Mucosa of rectum (tissue), 2 donors: ENCODE data around the gene ZFHX3.

Experiments
- H3K27ac ChIP-seq, 2 donors: one replicate each; pipeline ENCODE4 v1.7.0; 2013; ENCODE audit warnings: inconsistent platforms in 2 of 2, low read depth in 2 of 2, low read length in 2 of 2
- H3K27me3 ChIP-seq, 2 donors: one replicate each; pipeline ENCODE4 v1.7.0; 2013; ENCODE audit warnings: low read length in 2 of 2; ENCODE audit not compliant: control insufficient read depth in 2 of 2, insufficient read depth in 2 of 2
- H3K36me3 ChIP-seq, 2 donors: one replicate each; pipeline ENCODE4 v1.7.0; 2013; ENCODE audit warnings: low read length in 2 of 2; ENCODE audit not compliant: control insufficient read depth in 2 of 2, insufficient read depth in 2 of 2
- H3K4me1 ChIP-seq, 2 donors: one replicate each; pipeline ENCODE4 v1.7.0; 2013; ENCODE audit warnings: low read length in 2 of 2, mild to moderate bottlenecking in 1 of 2; ENCODE audit not compliant: control insufficient read depth in 2 of 2, insufficient read depth in 2 of 2
- H3K4me3 ChIP-seq, 2 donors: one replicate each; pipeline ENCODE4 v1.7.0; 2013; ENCODE audit warnings: low read length in 2 of 2
- H3K9ac ChIP-seq, 2 donors: one replicate each; pipeline ENCODE4 v1.7.0; 2013; ENCODE audit warnings: low read length in 2 of 2, low read depth in 1 of 2, mild to moderate bottlenecking in 1 of 2
- H3K9me3 ChIP-seq, 2 donors: one replicate each; pipeline ENCODE4 v1.7.0; 2013; ENCODE audit warnings: low read length in 2 of 2; ENCODE audit not compliant: control insufficient read depth in 2 of 2
- donor health status: healthy.
- donor health status: Normal muscosa, but diverticular disease.

Gene ZFHX3

DNA sequence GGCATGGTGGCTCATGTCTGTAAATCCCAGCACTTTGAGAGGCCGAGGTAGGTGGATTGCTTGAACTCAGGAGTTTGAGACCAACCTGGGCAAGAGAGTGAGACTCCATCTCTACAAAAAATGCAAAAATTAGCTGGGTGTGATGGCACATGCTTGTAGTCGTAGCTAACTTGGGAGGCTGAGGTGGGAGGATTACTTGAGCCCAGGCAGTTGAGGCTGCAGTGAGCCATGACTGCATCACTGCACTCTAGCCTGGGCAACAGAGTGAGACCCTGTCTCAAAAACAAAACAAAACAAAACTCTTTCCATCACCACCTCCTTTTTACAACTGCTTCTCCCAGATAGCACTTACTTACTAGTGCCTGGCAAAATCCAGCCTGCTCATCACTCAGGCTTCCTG lies 214.0 kb downstream of the ZFHX3 start:
- H3K4me1 ChIP-seq = no peaks in the 10 kb centered on the region
- no peak overlapping the region for H3K9ac ChIP-seq

GRCh38 chr16:72833482-72833881 lies 214.4 kb downstream of the ZFHX3 start:
- Histone ChIP-seq H3K27ac (no peak overlapping the region), H3K4me1 (no peaks in the 10 kb centered on the region), H3K36me3 (peaks cover 0 to 2% of the 10 kb centered on the region in 2 donors), H3K9me3 (no peaks in the 10 kb centered on the region), H3K4me3 (no peak overlapping the region), H3K9ac (no peak overlapping the region), H3K27me3 (no peaks in the 10 kb centered on the region)

More for the DNA sequence above, 214.0 kb downstream of the ZFHX3 start:
- Histone ChIP-seq H3K4me3 (no peak overlapping the region), H3K27me3 (no peaks in the 10 kb centered on the region), H3K9me3 (no peaks in the 10 kb centered on the region), H3K36me3 (peaks cover 0 to 2% of the 10 kb centered on the region in 2 donors), H3K27ac (no peak overlapping the region)

DNA sequence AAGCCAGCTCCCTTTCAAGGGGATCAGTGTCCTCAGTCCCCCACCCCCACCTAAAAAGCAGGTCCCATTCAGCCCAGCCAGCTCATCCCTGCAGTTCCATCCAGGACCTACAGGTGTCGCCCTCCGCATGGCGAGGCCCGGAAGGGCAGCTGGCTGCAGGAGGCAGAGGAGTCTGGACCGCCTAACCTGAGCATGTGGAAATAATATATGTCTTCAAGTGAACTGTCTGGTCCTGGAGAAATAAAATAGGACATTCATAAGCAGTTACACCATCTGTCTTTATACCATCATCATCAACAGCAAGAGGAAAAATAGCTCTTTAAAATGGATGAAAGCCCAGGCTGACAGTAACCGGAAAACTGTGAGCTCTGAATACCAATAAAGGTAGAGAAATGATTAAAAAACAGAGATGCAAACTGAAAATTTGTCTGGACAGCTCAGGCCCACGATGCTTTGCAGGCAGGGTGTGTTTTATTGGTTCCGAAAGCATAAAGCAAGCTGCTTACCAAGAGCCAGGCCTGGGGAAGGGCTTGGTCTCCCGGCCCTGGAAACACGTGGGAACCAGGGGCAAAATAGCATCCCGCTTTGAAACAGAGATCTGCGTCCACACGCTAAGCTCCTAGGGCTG lies 215.2 kb downstream of the ZFHX3 start:
- H3K4me3 ChIP-seq = no peak overlapping the region
- H3K27ac ChIP-seq = no peak overlapping the region
- no peak overlapping the region for H3K9ac ChIP-seq

DNA sequence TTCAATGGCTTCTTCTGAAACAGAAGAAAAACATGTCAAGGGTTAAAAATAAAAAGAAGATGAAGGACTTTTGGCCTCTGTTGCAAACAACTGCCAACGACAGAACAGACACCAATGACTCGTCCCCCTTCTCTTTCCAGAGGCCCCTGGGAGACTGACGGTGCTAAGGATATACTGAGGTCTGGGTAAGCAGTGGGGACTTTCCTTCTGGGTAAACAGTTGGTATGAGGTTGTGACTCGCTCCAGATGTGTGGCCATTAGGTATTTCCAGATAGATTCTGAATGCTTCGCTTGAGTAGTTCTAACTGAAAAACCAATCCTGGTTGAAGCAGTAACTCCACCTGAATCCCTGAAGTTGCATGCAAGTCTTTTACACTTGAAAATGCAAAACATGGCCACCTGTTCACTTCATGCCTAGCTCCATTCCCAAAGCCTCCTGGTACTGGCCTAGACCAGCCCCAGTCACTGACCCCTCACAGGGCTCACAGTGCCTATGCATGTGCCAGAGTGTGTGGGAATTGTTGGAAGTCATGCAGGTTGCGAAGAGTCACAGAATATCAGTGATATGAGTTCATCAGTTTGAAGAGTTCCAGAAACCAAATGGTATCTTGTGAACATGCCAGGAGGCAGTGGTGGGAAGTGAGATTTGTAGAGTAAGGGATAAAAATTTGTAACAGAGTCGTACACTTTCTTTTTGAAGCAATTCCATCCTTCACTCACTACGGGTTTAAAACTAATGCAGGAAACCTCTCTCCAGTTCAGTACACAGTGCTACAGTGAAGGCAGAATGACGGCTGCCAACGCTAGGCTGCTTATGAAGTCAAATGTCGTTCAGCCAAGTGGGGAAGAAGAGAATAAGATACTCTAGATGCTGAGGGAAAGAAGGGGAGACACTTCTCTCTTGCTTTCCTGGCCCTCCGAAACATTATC lies 217.8 kb downstream of the ZFHX3 start:
- H3K9ac ChIP-seq = no peak overlapping the region
- no peak overlapping the region for H3K4me3 ChIP-seq
- no peaks in the 10 kb centered on the region for H3K9me3 ChIP-seq
- H3K27ac ChIP-seq = no peak overlapping the region
- H3K36me3 ChIP-seq = peaks cover 0 to 2% of the 10 kb centered on the region in 2 donors
- H3K4me1 ChIP-seq = peaks cover 0 to 7% of the 10 kb centered on the region in 2 donors
- H3K27me3 ChIP-seq = no peaks in the 10 kb centered on the region

More for the DNA sequence above, 215.2 kb downstream of the ZFHX3 start:
- Histone ChIP-seq H3K27me3 (no peaks in the 10 kb centered on the region), H3K9me3 (no peaks in the 10 kb centered on the region), H3K4me1 (peaks cover 0 to 6% of the 10 kb centered on the region in 2 donors), H3K36me3 (peaks cover 0 to 2% of the 10 kb centered on the region in 2 donors)

- no peak overlapping the region for H3K27ac ChIP-seq
- H3K4me1 ChIP-seq = peaks cover 0 to 7% of the 10 kb centered on the region in 2 donors
- H3K27me3 ChIP-seq = no peaks in the 10 kb centered on the region
- peaks cover 0 to 2% of the 10 kb centered on the region in 2 donors for H3K36me3 ChIP-seq
- H3K9me3 ChIP-seq = no peaks in the 10 kb centered on the region
- no peak overlapping the region for H3K4me3 ChIP-seq
- H3K9ac ChIP-seq = no peak overlapping the region
These were observed 220.1 kb downstream of the ZFHX3 start for GRCh38 chr16:72827866-72828265.

DNA sequence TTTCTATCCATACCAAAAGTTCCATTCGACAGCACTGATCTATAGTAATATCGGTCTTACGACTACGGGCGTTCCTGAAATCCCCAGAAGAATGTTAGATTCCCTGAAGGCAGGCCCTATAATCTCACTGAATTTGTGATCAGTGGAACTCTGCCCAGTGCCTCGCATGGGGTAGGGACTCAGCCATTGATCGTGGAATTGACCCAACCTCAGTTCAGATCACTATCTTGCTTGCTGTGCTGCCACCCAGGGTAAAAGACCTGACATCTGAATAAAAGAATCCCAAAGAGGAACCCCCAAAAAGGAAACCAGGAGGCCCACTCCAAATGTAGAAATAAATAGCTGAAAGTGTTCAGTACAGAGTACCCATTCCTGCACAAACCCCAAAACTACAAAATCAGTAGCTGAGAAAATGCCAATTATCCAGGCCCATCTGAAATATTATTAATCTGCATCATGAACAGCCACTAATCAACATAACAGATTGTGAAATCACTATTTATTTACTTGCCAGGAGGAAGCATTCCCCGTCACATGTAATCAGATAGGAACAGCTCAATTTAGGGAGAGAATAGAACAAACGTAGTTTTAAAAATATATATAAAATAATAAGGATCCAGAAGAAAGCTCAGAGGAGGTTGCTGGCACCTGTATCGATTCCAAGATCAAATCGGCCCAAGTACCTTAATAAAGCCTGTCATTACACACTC lies 221.9 kb downstream of the ZFHX3 start:
- Histone ChIP-seq H3K27ac (no peak overlapping the region), H3K27me3 (no peaks in the 10 kb centered on the region), H3K36me3 (peaks cover 0 to 2% of the 10 kb centered on the region in 2 donors), H3K4me1 (peaks cover 0 to 7% of the 10 kb centered on the region in 2 donors), H3K9me3 (no peaks in the 10 kb centered on the region), H3K4me3 (no peak overlapping the region), H3K9ac (no peak overlapping the region)

GRCh38 chr16:72824761-72825160 lies 223.2 kb downstream of the ZFHX3 start:
- Histone ChIP-seq H3K36me3 (peaks cover 0 to 2% of the 10 kb centered on the region in 2 donors), H3K27me3 (no peaks in the 10 kb centered on the region), H3K4me1 (peaks cover 0 to 7% of the 10 kb centered on the region in 2 donors), H3K9ac (no peak overlapping the region), H3K27ac (no peak overlapping the region), H3K9me3 (no peaks in the 10 kb centered on the region), H3K4me3 (no peak overlapping the region)

GRCh38 chr16:72824027-72824426 lies 223.9 kb downstream of the ZFHX3 start:
- H3K27ac ChIP-seq = no peak overlapping the region
- H3K4me1 ChIP-seq = peaks cover 0 to 7% of the 10 kb centered on the region in 2 donors
- no peaks in the 10 kb centered on the region for H3K27me3 ChIP-seq
- H3K9ac ChIP-seq = no peak overlapping the region
- H3K36me3 ChIP-seq = no peaks in the 10 kb centered on the region
- no peaks in the 10 kb centered on the region for H3K9me3 ChIP-seq
- H3K4me3 ChIP-seq = no peak overlapping the region

- Histone ChIP-seq H3K4me1 (no peaks in the 10 kb centered on the region), H3K9ac (no peak overlapping the region), H3K27ac (no peak overlapping the region)
These were observed 226.6 kb downstream of the ZFHX3 start for GRCh38 chr16:72821185-72821950.

More at GRCh38 chr16:72821185-72821950, 226.6 kb downstream of the ZFHX3 start:
- H3K9me3 ChIP-seq = no peaks in the 10 kb centered on the region
- H3K27me3 ChIP-seq = no peaks in the 10 kb centered on the region
- no peak overlapping the region for H3K4me3 ChIP-seq
- peaks cover 0 to 2% of the 10 kb centered on the region in 2 donors for H3K36me3 ChIP-seq
